H1 (cell line): ENCODE results near the gene MR1. TPM values are rescaled to one million over a fixed set of nuclear protein-coding genes. Genes with fewer than 3 reads are reported as not detected.

Experiments
- CTCF ChIA-PET: fragments of 300-600 bp; sonication (Branson Sonifier 250); formaldehyde crosslinking; loops from one replicate; lab custom pipeline; 2021; ENCODE audit not compliant: partially characterized antibody; lab: Charles Lee
- POLR2A ChIA-PET: fragments of 300-600 bp; sonication (Branson Sonifier 250); formaldehyde crosslinking; loops from one replicate; lab custom pipeline; 2021; ENCODE audit warnings: inconsistent platforms; ENCODE audit not compliant: partially characterized antibody; lab: Charles Lee
- DNase-seq, 2 experiments: peaks; one replicate each; pipeline versions ENCODE4 v3.0.0 to v3.0.0-alpha.2; 2010 to 2022; ENCODE audit warnings: low spot score in 2 of 2, low read depth in 1 of 2, mixed read lengths in 1 of 2
- FAIRE-seq: peaks from 2 replicates; lab custom pipeline; 2011; peaks lifted over from hg19 to GRCh38; lab: Jason Lieb, UNC
- H2AFZ ChIP-seq: 2 replicates; pipeline ENCODE4 v1.8.1; 2012; ENCODE audit warnings: low read length, inconsistent platforms
- H2AK5ac ChIP-seq: 2 replicates; pipeline ENCODE4 v1.6.1; 2013; ENCODE audit warnings: low read depth, low read length
- H2BK120ac ChIP-seq: replicated peaks from 2 replicates; pipeline ENCODE3; 2013; ENCODE audit warnings: low read depth, low read length, inconsistent platforms
- H2BK12ac ChIP-seq: 2 replicates; pipeline ENCODE4 v1.6.1; 2013; ENCODE audit warnings: low read depth, low read length
- H2BK15ac ChIP-seq: 2 replicates; pipeline ENCODE4 v1.6.1; 2013; ENCODE audit warnings: low read length
- H2BK20ac ChIP-seq: 2 replicates; pipeline ENCODE4 v1.6.1; 2013; ENCODE audit warnings: low read length
- H2BK5ac ChIP-seq: 2 replicates; pipeline ENCODE4 v1.6.1; 2013; ENCODE audit warnings: low read depth, low read length
- H3K14ac ChIP-seq: 2 replicates; pipeline ENCODE4 v1.6.1; 2013; ENCODE audit warnings: inconsistent platforms; ENCODE audit not compliant: insufficient read length
- H3K18ac ChIP-seq: 2 replicates; pipeline ENCODE4 v1.6.1; 2013; ENCODE audit warnings: low read length; ENCODE audit errors: extremely low read depth
- H3K23ac ChIP-seq: 2 replicates; pipeline ENCODE4 v1.6.1; 2013; ENCODE audit warnings: inconsistent platforms; ENCODE audit not compliant: insufficient read length
- H3K23me2 ChIP-seq: 2 replicates; pipeline ENCODE4 v1.6.1; 2013; ENCODE audit warnings: low read depth, low read length
- H3K27ac ChIP-seq: 2 replicates; pipeline ENCODE4 v1.6.1; 2011; ENCODE audit warnings: low read depth, low read length, inconsistent platforms
- H3K27me3 ChIP-seq, 4 experiments: replicated peaks in 1 of 4; 1 replicate in 1 of 4; 2 replicates in 3 of 4; pipeline versions ENCODE4 v1.6.1 to v1.8.1; 2011 to 2013; ENCODE audit warnings: low read length in 3 of 4, mild to moderate bottlenecking in 3 of 4, inconsistent platforms in 2 of 4, mixed read lengths in 2 of 4, moderate library complexity in 1 of 4; ENCODE audit not compliant: control insufficient read depth in 3 of 4, insufficient read depth in 3 of 4; ENCODE audit errors: extremely low read depth in 1 of 4
- H3K36me3 ChIP-seq, 4 experiments: 2 replicates each; pipeline versions ENCODE4 v1.6.1 to v1.8.1; 2011 to 2013; ENCODE audit warnings: mild to moderate bottlenecking in 4 of 4, low read length in 3 of 4, moderate library complexity in 2 of 4, control low read depth in 1 of 4, inconsistent platforms in 1 of 4; ENCODE audit not compliant: insufficient read depth in 4 of 4, control insufficient read depth in 2 of 4
- H3K4ac ChIP-seq: replicated peaks from 2 replicates; pipeline ENCODE3; 2013; ENCODE audit warnings: low read length, low read depth, mixed read lengths, inconsistent platforms; ENCODE audit not compliant: insufficient read length
- H3K4me1 ChIP-seq, 4 experiments: replicated peaks in 1 of 4; 1 replicate in 1 of 4; 2 replicates in 3 of 4; pipeline versions ENCODE4 v1.6.1 to v1.8.1; 2011 to 2013; ENCODE audit warnings: low read length in 3 of 4, inconsistent platforms in 2 of 4, mixed read lengths in 1 of 4; ENCODE audit not compliant: insufficient read depth in 4 of 4, control insufficient read depth in 3 of 4
- H3K4me2 ChIP-seq, 2 experiments: 2 replicates each; pipeline versions ENCODE4 v1.6.1 to v1.8.1; 2011 to 2013; ENCODE audit warnings: low read depth in 2 of 2, low read length in 2 of 2, control low read depth in 1 of 2, inconsistent platforms in 1 of 2, mild to moderate bottlenecking in 1 of 2; ENCODE audit not compliant: insufficient read depth in 1 of 2
- H3K4me3 ChIP-seq, 4 experiments: fragments of 200-600, 300-600 bp in 1 of 4; sonication (generic), shearing (Covaris generic), sonication (Bioruptor Twin) in 1 of 4; 2 replicates each; pipeline versions ENCODE4 v1.5.1 to v1.8.1; 2011 to 2016; ENCODE audit warnings: low read length in 4 of 4, low read depth in 3 of 4, control low read depth in 2 of 4, inconsistent platforms in 2 of 4, mild to moderate bottlenecking in 2 of 4, mixed read lengths in 1 of 4, moderate library complexity in 1 of 4; ENCODE audit not compliant: insufficient read depth in 2 of 4; ENCODE audit errors: extremely low read depth in 1 of 4
- H3K56ac ChIP-seq: replicated peaks from 2 replicates; pipeline ENCODE3; 2013; ENCODE audit warnings: low read depth, mild to moderate bottlenecking, mixed read lengths, low read length, inconsistent platforms; ENCODE audit not compliant: insufficient read length
- H3K79me1 ChIP-seq: 2 replicates; pipeline ENCODE4 v1.6.1; 2013; ENCODE audit warnings: low read depth, low read length, control low read depth
- H3K79me2 ChIP-seq, 2 experiments: 2 replicates each; pipeline versions ENCODE4 v1.6.1 to v1.8.1; 2012 to 2013; ENCODE audit warnings: low read length in 2 of 2, mild to moderate bottlenecking in 2 of 2, inconsistent platforms in 1 of 2; ENCODE audit not compliant: insufficient read depth in 2 of 2, control insufficient read depth in 1 of 2
- H3K9ac ChIP-seq, 4 experiments: replicated peaks in 1 of 4; 1 replicate in 1 of 4; 2 replicates in 3 of 4; pipeline versions ENCODE4 v1.6.1 to v1.8.1; 2011 to 2013; ENCODE audit warnings: low read depth in 3 of 4, low read length in 3 of 4, control low read depth in 2 of 4, mild to moderate bottlenecking in 2 of 4, moderate library complexity in 2 of 4, inconsistent platforms in 1 of 4; ENCODE audit errors: extremely low read depth in 1 of 4
- H3K9me3 ChIP-seq, 2 experiments: 2 replicates each; pipeline versions ENCODE4 v1.6.1 to v1.8.1; 2012 to 2013; ENCODE audit warnings: mild to moderate bottlenecking in 2 of 2, moderate library complexity in 2 of 2, control low read depth in 1 of 2, inconsistent platforms in 1 of 2, low read depth in 1 of 2, low read length in 1 of 2, mixed read lengths in 1 of 2; ENCODE audit not compliant: insufficient read depth in 2 of 2
- H4K20me1 ChIP-seq, 2 experiments: replicated peaks in 1 of 2; 2 replicates each; pipeline versions ENCODE3 to v1.8.1; 2011 to 2013; ENCODE audit warnings: inconsistent platforms in 2 of 2, low read length in 2 of 2, mild to moderate bottlenecking in 1 of 2; ENCODE audit not compliant: insufficient read depth in 2 of 2, control insufficient read depth in 1 of 2
- H4K5ac ChIP-seq: 2 replicates; pipeline ENCODE4 v1.6.1; 2013; ENCODE audit warnings: low read length, low read depth, mixed read lengths, inconsistent platforms; ENCODE audit not compliant: insufficient read length
- H4K8ac ChIP-seq: 2 replicates; pipeline ENCODE4 v1.8.0; 2013; ENCODE audit warnings: mild to moderate bottlenecking, moderate library complexity, low read length, inconsistent platforms; ENCODE audit not compliant: insufficient read depth; ENCODE audit errors: extremely low read depth
- H4K91ac ChIP-seq: replicated peaks from 2 replicates; pipeline ENCODE3; 2013; ENCODE audit warnings: low read length, mixed read lengths, inconsistent platforms; ENCODE audit not compliant: insufficient read length
- ASH2L ChIP-seq: fragments of 200-600, 300-600 bp; sonication (generic); IDR thresholded peaks from one replicate; pipeline ENCODE4 v1.7.1; 2017; ENCODE audit warnings: low read length
- CBX5 ChIP-seq: fragments of 300-800, 300-1000 bp; sonication (generic); IDR thresholded peaks from 2 replicates; pipeline ENCODE4 v1.7.1; 2016; ENCODE audit warnings: antibody characterized with exemption, low read length, low read depth
- EZH2 ChIP-seq: fragments of 200-600 bp; sonication (generic); IDR thresholded peaks from 2 replicates; pipeline ENCODE4 v1.7.1; 2012; ENCODE audit warnings: low read depth, mild to moderate bottlenecking, moderate library complexity, low read length, inconsistent platforms; ENCODE audit not compliant: severe bottlenecking
- HDAC6 ChIP-seq: IDR thresholded peaks from one replicate; pipeline ENCODE4 v1.7.1; 2012; ENCODE audit warnings: low read depth, mild to moderate bottlenecking, inconsistent platforms, low read length, moderate library complexity
- KDM4A ChIP-seq: IDR thresholded peaks from one replicate; pipeline ENCODE4 v1.7.1; 2012; ENCODE audit warnings: low read depth, mild to moderate bottlenecking, moderate library complexity, low read length, inconsistent platforms; ENCODE audit not compliant: severe bottlenecking
- POLR2A ChIP-seq, 2 experiments: IDR thresholded peaks; 1 replicate in 1 of 2; 2 replicates in 1 of 2; pipeline ENCODE4 v1.6.1; 2011; ENCODE audit warnings: low read depth in 2 of 2, low read length in 2 of 2, mild to moderate bottlenecking in 2 of 2; ENCODE audit errors: control extremely low read depth in 1 of 2
- POLR2AphosphoS5 ChIP-seq: IDR thresholded peaks from 2 replicates; pipeline ENCODE4 v1.6.1; 2011; ENCODE audit warnings: low read depth, low read length
- RXRA ChIP-seq: IDR thresholded peaks from 2 replicates; pipeline ENCODE4 v1.6.1; 2011; ENCODE audit warnings: low read depth, mild to moderate bottlenecking, low read length, moderate library complexity; ENCODE audit not compliant: insufficient read depth
- SAP30 ChIP-seq: fragments of 300-600 bp; sonication (generic); IDR thresholded peaks from 2 replicates; pipeline ENCODE4 v1.7.1; 2012; ENCODE audit warnings: low read length, moderate library complexity, mild to moderate bottlenecking, inconsistent platforms; ENCODE audit not compliant: insufficient read depth, insufficient replicate concordance
- SP4 ChIP-seq: IDR thresholded peaks from 2 replicates; pipeline ENCODE4 v1.6.1; 2012; ENCODE audit warnings: low read length, inconsistent platforms
- SUZ12 ChIP-seq: fragments of 200-600 bp; sonication (generic); IDR thresholded peaks from 2 replicates; pipeline ENCODE4 v1.6.1; 2012; ENCODE audit warnings: mild to moderate bottlenecking, inconsistent platforms, low read length, moderate library complexity, mixed read lengths
- TEAD4 ChIP-seq: IDR thresholded peaks from 2 replicates; pipeline ENCODE4 v1.6.1; 2012; ENCODE audit warnings: low read depth, low read length, inconsistent platforms, mixed read lengths
- WGBS, 2 experiments: shearing (Covaris generic) in 1 of 2; methylation state at CpG; one replicate each; pipeline versions ENCODE4 v1.1.6 to v1.1.7; 2013 to 2015; ENCODE audit warnings: low lambda C conversion rate in 2 of 2, mixed read lengths in 2 of 2, inconsistent platforms in 1 of 2, low coverage in 1 of 2, missing lambda C conversion rate in 1 of 2; ENCODE audit not compliant: insufficient replicate concordance in 2 of 2, insufficient coverage in 1 of 2, insufficient read length in 1 of 2; ENCODE audit errors: extremely low coverage in 1 of 2, missing lambda C conversion rate in 1 of 2; 5-methylcytosine and 5-hydroxymethylcytosine counted together
- polyA plus RNA-seq, 7 experiments: library from polyadenylated mRNA; depleted of rRNA in 3 of 7; stranded (reverse) in 5 of 7; unstranded in 2 of 7; fragments of >200 nt in 5 of 7; fragments of 200-250 nt in 2 of 7; gene quantifications; 1 replicate in 5 of 7; 2 replicates in 1 of 7; 4 replicates in 1 of 7; pipeline versions ENCODE4 v1.2.1 to v1.2.3, GENCODE V29; 2011 to 2013; ENCODE audit warnings: missing spikeins in 2 of 7, mixed read lengths in 2 of 7
- total RNA-seq: library from RNA; stranded (reverse); fragmentation: NEBNext Ultra II Directional; extraction: Animal tissue kit (Norgen Biotek cat#: 25700); gene quantifications from 2 replicates; pipeline ENCODE4 v1.2.1, GENCODE V29; 2021
- TF ChIP-seq, protein P1 (sequence below): IDR thresholded peaks from 2 replicates; pipeline ENCODE4 v1.6.1; 2011; ENCODE audit warnings: low read depth, mild to moderate bottlenecking, low read length; ENCODE audit not compliant: insufficient read depth

MR1 gene
- total and polyA plus RNA-seq, 2 of the 8 experiments (the other 6 are each of a cell fraction or from before 2014, with no cell fraction given), result 0.09 TPM; not detected in 1

DNA sequence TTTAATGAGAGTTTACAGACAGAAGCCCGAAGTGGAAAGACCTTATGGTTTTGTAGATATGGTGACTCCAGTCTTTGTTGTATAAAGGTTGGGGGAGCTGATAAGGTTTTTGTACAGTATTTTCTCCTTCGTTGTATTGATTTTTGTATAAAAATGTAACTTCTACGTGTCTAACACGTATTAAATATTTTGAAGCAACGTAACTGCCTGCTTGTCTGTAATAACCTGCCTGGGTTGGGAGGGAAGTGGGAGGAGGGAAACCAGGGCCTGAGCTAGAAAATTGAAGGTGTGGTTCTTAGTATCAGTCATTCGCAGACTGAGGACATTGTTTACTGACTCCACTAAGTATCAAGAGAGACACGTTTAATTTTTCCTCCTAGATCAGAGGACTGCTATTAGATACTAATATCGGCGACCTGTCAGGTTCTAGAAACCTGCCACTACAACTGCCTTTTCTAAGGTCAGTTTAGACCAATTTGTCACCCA is 56.9 kb downstream of the MR1 start:
- Histone ChIP-seq H2BK20ac (no peak overlapping the region), H3K56ac (no peak overlapping the region), H3K4me1 (peaks cover under 1 to 7% (median 3%) of the 10 kb centered on the region in 4 experiments; a peak in 3 of 7 replicates), H3K23me2 (peaks cover 19% of the 10 kb centered on the region), H3K9me3 (no peaks in the 10 kb centered on the region), H3K14ac (no peak overlapping the region), H4K8ac (no peak overlapping the region), H3K23ac (no peak overlapping the region), H2BK120ac (no peak overlapping the region), H4K91ac (no peak overlapping the region), H3K79me1 (no peaks in the 10 kb centered on the region), H3K4me2 (peak overlapping the region; percentile 80 to 91), H2BK12ac (no peak overlapping the region), H3K4ac (no peak overlapping the region), H2AK5ac (no peak overlapping the region), H4K5ac (no peak overlapping the region), H2BK15ac (no peak overlapping the region), H3K79me2 (peaks cover 0 to 32% of the 10 kb centered on the region in 2 experiments; a peak in 2 of 4 replicates), H3K4me3 (peak overlapping the region; percentile 50 to 72 (median 63); a peak in 7 of 8 replicates), H3K27me3 (peaks cover 0 to 31% (median 18%) of the 10 kb centered on the region in 4 experiments; a peak in 6 of 7 replicates), H4K20me1 (peaks cover 18 to 23% of the 10 kb centered on the region in 2 experiments), H3K36me3 (no peaks in the 10 kb centered on the region), H3K27ac (no peak overlapping the region), H3K9ac (no peak overlapping the region), H2AFZ (no peak overlapping the region), H2BK5ac (no peak overlapping the region), H3K18ac (no peak overlapping the region)
- 42% methylated on average over 9 of the region's 9 CpGs; no CpG with 5 or more reads in 1 of the 2 experiments for WGBS, 2 experiments
- DNase-seq (no peak), FAIRE-seq (no peak)
- ChIA-PET POLR2A (interaction anchor here (0.5 to 9.4 kb wide), 18 partner anchors 10 to 192 kb away, joined by 3 to 253 read pairs (median 4); no protein-coding TSS in a partner anchor), CTCF (interaction anchor here (0.7 to 12.3 kb wide), 8 partner anchors 9 to 52 kb away, joined by 3 to 115 read pairs (median 4); no protein-coding TSS in a partner anchor)
- TF ChIP-seq, protein P1, sequence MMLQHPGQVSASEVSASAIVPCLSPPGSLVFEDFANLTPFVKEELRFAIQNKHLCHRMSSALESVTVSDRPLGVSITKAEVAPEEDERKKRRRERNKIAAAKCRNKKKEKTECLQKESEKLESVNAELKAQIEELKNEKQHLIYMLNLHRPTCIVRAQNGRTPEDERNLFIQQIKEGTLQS, result no peak
- TF ChIP-seq KDM4A (no peak), SUZ12 (no peak), ASH2L (no peak), SP4 (no peak), CBX5 (no peak), POLR2A (IDR thresholded peaks at IDR 0.05; ENCODE audit: control extremely low read depth in 1 of 2, low read depth in 2 of 2, low read length in 2 of 2) (no peak), POLR2AphosphoS5 (no peak), HDAC6 (no peak), SAP30 (no peak), RXRA (no peak), TEAD4 (no peak), EZH2 (no peak)
